GM12892 (cell line): Measurements from ENCODE around the gene OR52B2.

Experiments
- POLR2A ChIP-seq: IDR thresholded peaks from 2 replicates; pipeline ENCODE4 v1.6.1; 2011; ENCODE audit warnings: low read depth, low read length, control low read depth
- POLR2AphosphoS5 ChIP-seq: IDR thresholded peaks from 2 replicates; pipeline ENCODE4 v1.6.1; 2011; ENCODE audit warnings: low read depth, low read length, control low read depth
- TAF1 ChIP-seq: IDR thresholded peaks from 2 replicates; pipeline ENCODE4 v1.6.1; 2011; ENCODE audit warnings: low read depth, mild to moderate bottlenecking, control low read depth, low read length, borderline replicate concordance

- TF ChIP-seq POLR2A: no peak
- no peak for TF ChIP-seq POLR2AphosphoS5
- no peak for TF ChIP-seq TAF1
Measured at GRCh38 chr11:6170226-6170625, at the start of gene OR52B2.
